CD4-positive, alpha-beta memory T cell (primary cell): ENCODE measurements around the gene CD68. TPM values are rescaled to one million over a fixed set of nuclear protein-coding genes. Genes with fewer than 3 reads are reported as not detected.

Experiments
- CTCF ChIA-PET: fragments of 350-600 bp; sonication (Branson Sonifier 250); formaldehyde crosslinking; loops from one replicate; lab custom pipeline; 2021; ENCODE audit warnings: inconsistent platforms; ENCODE audit not compliant: partially characterized antibody; lab: Charles Lee
- POLR2A ChIA-PET: fragments of 350-600 bp; sonication (Branson Sonifier 250); formaldehyde crosslinking; loops from one replicate; lab custom pipeline; 2021; ENCODE audit not compliant: partially characterized antibody; lab: Charles Lee
- DNase-seq, 5 donors: peaks; one replicate each; pipeline versions ENCODE4 v3.0.0 to v3.0.0-alpha.2; 2020 to 2022; ENCODE audit warnings: mixed read lengths in 1 of 5
- H3K27ac ChIP-seq: one replicate; pipeline ENCODE4 v1.7.0; 2013; ENCODE audit warnings: low read depth, low read length
- H3K27me3 ChIP-seq: 2 replicates; pipeline ENCODE4 v1.7.0; 2013; ENCODE audit warnings: mild to moderate bottlenecking, low read length, moderate library complexity; ENCODE audit not compliant: insufficient read depth
- H3K36me3 ChIP-seq: 2 replicates; pipeline ENCODE4 v1.7.0; 2013; ENCODE audit warnings: mild to moderate bottlenecking, low read length, moderate library complexity; ENCODE audit not compliant: insufficient read depth
- H3K4me1 ChIP-seq: 2 replicates; pipeline ENCODE4 v1.7.0; 2013; ENCODE audit warnings: mild to moderate bottlenecking, low read length, moderate library complexity; ENCODE audit not compliant: insufficient read depth
- H3K4me3 ChIP-seq, 2 donors: one replicate each; pipeline ENCODE4 v1.7.0; 2013; ENCODE audit warnings: low read length in 2 of 2, mild to moderate bottlenecking in 1 of 2
- H3K9me3 ChIP-seq, 2 donors: one replicate each; pipeline ENCODE4 v1.7.0; 2013; ENCODE audit warnings: low read length in 2 of 2, control low read depth in 1 of 2; ENCODE audit not compliant: control insufficient read depth in 1 of 2
- H3K27ac Mint-ChIP-seq, 7 donors: one replicate each; pipeline ENCODE4 v1.8.0; 2020 to 2021; ENCODE audit warnings: mixed read lengths in 7 of 7, mild to moderate bottlenecking in 6 of 7, inconsistent platforms in 3 of 7, moderate library complexity in 3 of 7
- H3K27me3 Mint-ChIP-seq, 2 donors: one replicate each; pipeline ENCODE4 v1.8.0; 2020 to 2021; ENCODE audit warnings: mixed read lengths in 2 of 2
- H3K36me3 Mint-ChIP-seq, 2 donors: one replicate each; pipeline ENCODE4 v1.8.0; 2020 to 2021; ENCODE audit warnings: mixed read lengths in 2 of 2, inconsistent platforms in 1 of 2, mild to moderate bottlenecking in 1 of 2
- H3K4me1 Mint-ChIP-seq, 4 donors: one replicate each; pipeline ENCODE4 v1.8.0; 2020 to 2021; ENCODE audit warnings: mixed read lengths in 4 of 4, mild to moderate bottlenecking in 1 of 4
- H3K4me3 Mint-ChIP-seq, 8 donors: one replicate each; pipeline ENCODE4 v1.8.0; 2020 to 2021; ENCODE audit warnings: mixed read lengths in 8 of 8, mild to moderate bottlenecking in 7 of 8, moderate library complexity in 6 of 8, inconsistent platforms in 3 of 8
- H3K9me3 Mint-ChIP-seq, 8 donors: one replicate each; pipeline ENCODE4 v1.8.0; 2020 to 2021; ENCODE audit warnings: mixed read lengths in 8 of 8, mild to moderate bottlenecking in 5 of 8, inconsistent platforms in 3 of 8, moderate library complexity in 1 of 8
- intact Hi-C: fragments of 100-400 bp; cut with micrococcal nuclease; formaldehyde crosslinking; loops from one replicate; pipeline ENCODE4 v1.15.1; 2023
- polyA plus RNA-seq, 2 donors: library from polyadenylated mRNA; unstranded; fragments of 300-500 nt; fragmentation: Illumina TruSeq; gene quantifications; one replicate each; pipeline ENCODE4 v1.2.3, GENCODE V29; 2021
- total RNA-seq, 2 experiments: library from RNA; stranded (reverse); gene quantifications; one replicate each; pipeline ENCODE4 v1.2.3, GENCODE V29; 2021

Gene CD68
- total and polyA plus RNA-seq, 4 experiments from 2014 or later, result 0.59 to 20.9 (median 19.8) TPM; not detected in 1

GRCh38 chr17:7629939-7630571 is 50.6 kb downstream of the CD68 start, which contains the start of gene SHBG:
TSS of gene SHBG (plus strand) at chr17:7630135. CDS start at chr17:7630173, 38 bp downstream.
- H3K4me3 Mint-ChIP-seq, result peak within 1 kb of the TSS in 2 of 8 donors; percentile 26 to 36
- H3K4me1 Mint-ChIP-seq, result peaks cover 4 to 20% (median 14%) of the 10 kb centered on the region in 4 donors
- Histone ChIP-seq H3K27me3 (no peaks in the 10 kb centered on the region), H3K36me3 (no peaks in the 10 kb centered on the region), H3K4me3 (no peak within 1 kb of the TSS), H3K9me3 (no peaks in the 10 kb centered on the region), H3K27ac (no peak within 1 kb of the TSS), H3K4me1 (peaks cover 13% of the 10 kb centered on the region)
- H3K27ac Mint-ChIP-seq, result peak within 1 kb of the TSS in 2 of 7 donors; percentile 6 to 59
- intact Hi-C loops, result no loop called here
- DNase-seq, result no peak
- CTCF ChIA-PET, result interaction anchor here (4.7 kb wide), 1 partner anchor 58 kb away, joined by 56 read pairs; the partner anchor contains the start of genes TP53 and WRAP53
- H3K27me3 Mint-ChIP-seq, result no peaks in the 10 kb centered on the region
- peaks cover 0 to 6% of the 10 kb centered on the region in 2 donors for H3K36me3 Mint-ChIP-seq
- POLR2A ChIA-PET, result interaction anchor here (5.0 kb wide), 1 partner anchor 57 kb away, joined by 42 read pairs; the partner anchor contains the start of genes TP53 and WRAP53
- H3K9me3 Mint-ChIP-seq, result no peaks in the 10 kb centered on the region

Other genes starting within 250 kb of the CD68 start
- gene ACAP1, start 243.1 kb upstream of the CD68 start, total RNA-seq, result 100 to 1,000 TPM; 507 to 516 TPM
- 100 to 1,000 TPM; 261 to 264 TPM for gene ACAP1, start 243.1 kb upstream of the CD68 start, polyA plus RNA-seq
- 1 to 10 TPM; 3.5 to 4.3 TPM for gene KCTD11, start 227.5 kb upstream of the CD68 start, total RNA-seq
- 1 to 10 TPM in 1 of 2 donors, under 1 TPM in 1; 0.33 to 1.8 TPM for gene KCTD11, start 227.5 kb upstream of the CD68 start, polyA plus RNA-seq
- gene TMEM95, start 224.5 kb upstream of the CD68 start, total RNA-seq, result not detected
- not detected for gene TMEM95, start 224.5 kb upstream of the CD68 start, polyA plus RNA-seq
- 10 to 100 TPM; 13.8 to 15.9 TPM for gene TNK1, start 198.5 kb upstream of the CD68 start, total RNA-seq
- gene TNK1, start 198.5 kb upstream of the CD68 start, polyA plus RNA-seq, result 1 to 10 TPM; 1.7 to 2.1 TPM
- 10 to 100 TPM; 90.3 to 91.9 TPM for gene PLSCR3, start 185.1 kb upstream of the CD68 start, total RNA-seq
- gene PLSCR3, start 185.1 kb upstream of the CD68 start, polyA plus RNA-seq, result 100 to 1,000 TPM; 174 to 242 TPM
- gene TMEM256, start 175.5 kb upstream of the CD68 start, total RNA-seq, result 10 to 100 TPM; 35.4 to 38.3 TPM
- gene TMEM256, start 175.5 kb upstream of the CD68 start, polyA plus RNA-seq, result 10 to 100 TPM; 49.9 to 51.1 TPM
- 1 to 10 TPM; 8.8 to 9.8 TPM for gene NLGN2, start 171.8 kb upstream of the CD68 start, total RNA-seq
- under 1 TPM in 1 of 2 donors, not detected in 1; 0.08 TPM for gene NLGN2, start 171.8 kb upstream of the CD68 start, polyA plus RNA-seq
- not detected for gene SPEM1, start 159.3 kb upstream of the CD68 start, total RNA-seq
- not detected for gene SPEM1, start 159.3 kb upstream of the CD68 start, polyA plus RNA-seq
- not detected for gene SPEM2, start 154.0 kb upstream of the CD68 start, total RNA-seq
- not detected for gene SPEM2, start 154.0 kb upstream of the CD68 start, polyA plus RNA-seq
- gene SPEM3, start 150.8 kb upstream of the CD68 start, total RNA-seq, result not detected
- not detected for gene SPEM3, start 150.8 kb upstream of the CD68 start, polyA plus RNA-seq
- 10 to 100 TPM; 20.8 to 21.8 TPM for gene TMEM102, start 144.2 kb upstream of the CD68 start, total RNA-seq
- gene TMEM102, start 144.2 kb upstream of the CD68 start, polyA plus RNA-seq, result 10 to 100 TPM; 14.6 to 29.2 TPM
- 1 to 10 TPM; 2.7 to 3.3 TPM for gene FGF11, start 140.1 kb upstream of the CD68 start, total RNA-seq
- gene FGF11, start 140.1 kb upstream of the CD68 start, polyA plus RNA-seq, result under 1 TPM in 1 of 2 donors, not detected in 1; 0.14 TPM
- gene CHRNB1, start 134.6 kb upstream of the CD68 start, total RNA-seq, result 1 to 10 TPM; 9.1 to 9.5 TPM
- 10 to 100 TPM; 24.1 to 29.2 TPM for gene CHRNB1, start 134.6 kb upstream of the CD68 start, polyA plus RNA-seq
- 10 to 100 TPM; 75.2 to 75.7 TPM for gene ZBTB4, start 100.0 kb upstream of the CD68 start, total RNA-seq
- 10 to 100 TPM in 1 of 2 donors, 1 to 10 TPM in 1; 4.6 to 21.2 TPM for gene ZBTB4, start 100.0 kb upstream of the CD68 start, polyA plus RNA-seq
- gene SLC35G6, start 98.2 kb upstream of the CD68 start, total RNA-seq, result not detected
- gene SLC35G6, start 98.2 kb upstream of the CD68 start, polyA plus RNA-seq, result not detected
- 100 to 1,000 TPM; 178 to 191 TPM for gene POLR2A, start 95.3 kb upstream of the CD68 start, total RNA-seq
- 10 to 100 TPM in 1 of 2 donors, 1 to 10 TPM in 1; 8.6 to 76.2 TPM for gene POLR2A, start 95.3 kb upstream of the CD68 start, polyA plus RNA-seq
- 10 to 100 TPM; 45.1 to 52.2 TPM for gene TNFSF12, start 30.6 kb upstream of the CD68 start, total RNA-seq
- 10 to 100 TPM; 45.8 to 72.8 TPM for gene TNFSF12, start 30.6 kb upstream of the CD68 start, polyA plus RNA-seq
- gene TNFSF13, start 20.9 kb upstream of the CD68 start, total RNA-seq, result 1 to 10 TPM; 2.9 to 3.8 TPM
- gene TNFSF13, start 20.9 kb upstream of the CD68 start, polyA plus RNA-seq, result under 1 TPM in 1 of 2 donors, not detected in 1; 0.68 TPM
- 10 to 100 TPM; 37.7 to 40.1 TPM for gene SENP3, start 17.7 kb upstream of the CD68 start, total RNA-seq
- 10 to 100 TPM; 13.1 to 15.5 TPM for gene SENP3, start 17.7 kb upstream of the CD68 start, polyA plus RNA-seq
- gene MPDU1, start 4.2 kb downstream of the CD68 start, total RNA-seq, result 10 to 100 TPM; 23.8 to 25.0 TPM
- gene MPDU1, start 4.2 kb downstream of the CD68 start, polyA plus RNA-seq, result 10 to 100 TPM; 41.7 to 50.1 TPM
- 1 to 10 TPM; 1.0 to 1.1 TPM for gene SOX15, start 10.5 kb downstream of the CD68 start, total RNA-seq
- not detected for gene SOX15, start 10.5 kb downstream of the CD68 start, polyA plus RNA-seq
- 10 to 100 TPM; 44.1 to 46.6 TPM for gene FXR2, start 35.3 kb downstream of the CD68 start, total RNA-seq
- 10 to 100 TPM in 1 of 2 donors, 1 to 10 TPM in 1; 9.2 to 18.6 TPM for gene FXR2, start 35.3 kb downstream of the CD68 start, polyA plus RNA-seq
- gene SAT2, start 48.2 kb downstream of the CD68 start, total RNA-seq, result 10 to 100 TPM; 65.8 to 76.9 TPM
- gene SAT2, start 48.2 kb downstream of the CD68 start, polyA plus RNA-seq, result 10 to 100 TPM; 27.0 to 50.8 TPM
- not detected for gene SHBG, start 50.5 kb downstream of the CD68 start, total RNA-seq
- gene SHBG, start 50.5 kb downstream of the CD68 start, polyA plus RNA-seq, result not detected
- under 1 TPM; 0.22 to 0.52 TPM for gene ATP1B2, start 71.3 kb downstream of the CD68 start, total RNA-seq
- gene ATP1B2, start 71.3 kb downstream of the CD68 start, polyA plus RNA-seq, result not detected
- gene TP53, start 107.9 kb downstream of the CD68 start, total RNA-seq, result 10 to 100 TPM; 89.1 to 97.4 TPM
- 10 to 100 TPM; 15.9 to 35.3 TPM for gene TP53, start 107.9 kb downstream of the CD68 start, polyA plus RNA-seq
- gene WRAP53, start 108.8 kb downstream of the CD68 start, total RNA-seq, result 10 to 100 TPM; 11.9 to 12.5 TPM
- 10 to 100 TPM in 1 of 2 donors, 1 to 10 TPM in 1; 9.8 to 13.1 TPM for gene WRAP53, start 108.8 kb downstream of the CD68 start, polyA plus RNA-seq
- gene EFNB3, start 125.6 kb downstream of the CD68 start, total RNA-seq, result under 1 TPM; 0.09 to 0.11 TPM
- not detected for gene EFNB3, start 125.6 kb downstream of the CD68 start, polyA plus RNA-seq
- not detected for gene DNAH2, start 138.1 kb downstream of the CD68 start, total RNA-seq
- gene DNAH2, start 138.1 kb downstream of the CD68 start, polyA plus RNA-seq, result not detected